HUDEP-2 (cell line): ENCODE measurements around the gene CSPG4.
"Not testable (repeated sequence)": the region's sequence is repeated elsewhere in the genome, so short reads cannot be mapped to it uniquely, and the experiment has no call there.

Source experiments
- DNase-seq, 76 experiments: peaks; one replicate each; lab custom pipeline; 2025; ENCODE audit not compliant: unreplicated experiment in 76 of 76; lab: John Stamatoyannopoulos, UW

Gene CSPG4

GRCh38 chr15:75692311-75692710, 20.3 kb downstream of the CSPG4 start:
- not testable (repeated sequence) for DNase-seq

DNA sequence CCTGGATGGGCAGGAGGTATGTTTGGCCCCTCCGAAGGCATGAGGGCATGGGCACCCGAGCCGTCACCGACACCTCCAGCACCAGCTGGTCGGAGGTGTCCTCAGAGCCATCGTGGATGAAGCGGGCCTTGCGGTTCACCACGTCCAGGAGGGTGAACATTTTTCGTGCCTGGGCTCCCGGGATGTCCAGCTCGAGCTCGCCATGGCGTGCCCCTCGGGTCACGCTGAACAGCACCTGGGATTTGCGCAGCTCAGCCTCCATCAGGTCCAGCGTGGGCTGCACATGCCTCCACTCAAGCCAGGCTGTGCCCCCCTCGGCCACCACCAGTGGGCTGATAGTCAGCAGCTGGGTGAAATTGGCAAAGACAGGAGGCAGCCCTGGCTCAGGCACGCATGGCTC, 23.2 kb downstream of the CSPG4 start:
- not testable (repeated sequence) for DNase-seq

DNA sequence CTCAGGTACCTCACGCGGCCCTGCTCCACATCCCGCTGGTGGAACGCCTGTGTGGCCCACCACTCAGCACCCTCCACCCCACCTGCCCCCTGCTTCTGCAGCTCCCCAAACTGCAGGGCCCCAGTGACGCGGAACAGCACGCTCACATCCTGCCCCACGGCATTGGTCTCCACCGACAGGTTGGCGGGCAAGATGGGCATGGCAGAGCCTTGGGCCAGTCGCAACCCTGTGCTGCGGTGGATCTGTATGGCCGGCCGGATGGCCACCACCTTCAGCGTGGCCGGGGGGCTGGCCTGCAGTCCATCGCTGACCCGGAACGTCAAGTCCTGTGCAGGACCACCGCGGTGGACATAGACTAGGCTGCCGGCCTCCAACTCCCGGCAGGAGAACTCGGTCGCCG, 23.8 kb downstream of the CSPG4 start:
- no peak for DNase-seq

GRCh38 chr15:75688278-75688557, 24.4 kb downstream of the CSPG4 start:
- no peak for DNase-seq

DNA sequence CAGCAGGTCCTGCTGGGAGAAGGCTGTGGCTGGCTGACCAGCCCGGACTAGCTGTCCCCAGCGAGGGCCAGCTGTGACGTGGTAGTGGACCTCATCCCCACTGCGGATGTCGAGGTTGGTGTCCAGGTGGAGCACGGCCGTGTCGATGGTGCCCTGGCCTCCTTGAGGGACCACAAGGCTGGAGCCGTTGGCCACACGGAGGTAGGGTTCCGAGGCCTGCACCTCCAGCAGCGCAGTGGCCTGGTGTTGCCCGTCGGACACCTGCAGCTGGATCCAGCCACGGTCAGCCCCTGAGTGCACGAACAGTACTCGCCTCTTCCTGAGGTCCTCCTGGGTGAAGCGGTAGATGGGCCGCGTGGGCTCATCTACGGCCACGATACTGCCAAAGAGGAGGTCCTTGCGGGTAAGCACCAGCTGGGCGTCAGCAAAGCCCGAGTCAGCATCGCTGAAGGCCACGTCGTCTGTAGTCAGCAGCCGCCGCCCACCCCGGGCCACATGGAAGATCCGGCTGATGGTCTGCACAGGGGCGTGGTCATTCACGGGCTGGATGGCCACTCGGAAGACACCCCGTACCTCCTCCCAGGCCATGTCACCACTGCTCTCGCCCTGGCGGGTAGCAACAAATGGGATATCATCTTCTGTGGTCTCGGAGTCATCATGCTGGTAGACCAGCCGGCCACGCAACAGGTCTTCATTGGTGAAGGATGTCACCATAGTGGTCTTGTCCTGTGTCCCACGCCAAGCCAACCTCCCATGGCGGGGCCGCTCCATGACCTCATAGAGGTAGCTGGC, 25.0 kb downstream of the CSPG4 start:
- no peak for DNase-seq

DNA sequence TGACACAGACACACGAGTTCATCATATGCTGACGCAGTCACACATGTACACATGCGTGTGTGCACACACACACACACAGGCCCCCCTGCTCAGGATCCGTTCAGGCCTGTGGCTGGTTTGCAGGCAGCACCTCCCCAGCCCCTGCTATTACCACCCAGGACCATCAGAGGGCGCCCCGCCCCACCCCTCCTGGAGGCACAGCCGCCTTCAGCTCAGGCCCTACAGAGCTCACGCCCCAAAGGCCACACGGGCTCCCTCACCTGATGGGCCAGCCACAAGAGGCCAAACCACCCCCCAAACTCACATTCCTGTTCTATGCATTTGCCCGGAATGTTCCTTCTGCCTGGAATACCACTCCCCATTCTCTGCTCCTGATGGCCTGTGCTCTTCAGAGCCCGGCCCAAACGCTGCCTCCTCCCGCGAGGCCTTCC, 26.4 kb downstream of the CSPG4 start:
- DNase-seq: peak in 67 of 76 experiments; percentile 1 to 86 (median 65)

- DNase-seq: no peak
Measured at GRCh38 chr15:75685195-75685594, 27.5 kb downstream of the CSPG4 start.

DNA sequence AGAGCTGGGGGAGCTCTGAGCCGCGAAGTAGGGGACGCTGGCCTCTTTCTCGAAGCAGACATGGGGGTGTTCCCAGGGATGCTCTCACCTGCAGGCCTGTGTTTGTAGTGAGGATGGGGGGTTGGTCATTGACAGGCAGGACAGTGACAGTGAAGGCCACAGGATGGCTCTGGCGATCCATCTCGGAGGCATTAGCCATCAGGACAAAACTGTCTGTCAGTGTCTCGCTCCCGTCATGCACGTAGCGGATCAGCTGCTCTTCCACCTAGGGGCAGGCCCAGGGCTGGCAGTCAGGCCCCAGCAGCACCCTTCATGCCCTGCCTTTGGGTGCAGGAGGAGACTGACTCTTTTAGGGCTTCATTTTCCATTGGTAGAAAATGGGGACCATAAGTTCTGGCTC, 28.0 kb downstream of the CSPG4 start:
- DNase-seq: no peak

GRCh38 chr15:75683646-75684312, 28.9 kb downstream of the CSPG4 start:
- DNase-seq: peak in 53 of 76 experiments; percentile 5 to 68 (median 42)

DNA sequence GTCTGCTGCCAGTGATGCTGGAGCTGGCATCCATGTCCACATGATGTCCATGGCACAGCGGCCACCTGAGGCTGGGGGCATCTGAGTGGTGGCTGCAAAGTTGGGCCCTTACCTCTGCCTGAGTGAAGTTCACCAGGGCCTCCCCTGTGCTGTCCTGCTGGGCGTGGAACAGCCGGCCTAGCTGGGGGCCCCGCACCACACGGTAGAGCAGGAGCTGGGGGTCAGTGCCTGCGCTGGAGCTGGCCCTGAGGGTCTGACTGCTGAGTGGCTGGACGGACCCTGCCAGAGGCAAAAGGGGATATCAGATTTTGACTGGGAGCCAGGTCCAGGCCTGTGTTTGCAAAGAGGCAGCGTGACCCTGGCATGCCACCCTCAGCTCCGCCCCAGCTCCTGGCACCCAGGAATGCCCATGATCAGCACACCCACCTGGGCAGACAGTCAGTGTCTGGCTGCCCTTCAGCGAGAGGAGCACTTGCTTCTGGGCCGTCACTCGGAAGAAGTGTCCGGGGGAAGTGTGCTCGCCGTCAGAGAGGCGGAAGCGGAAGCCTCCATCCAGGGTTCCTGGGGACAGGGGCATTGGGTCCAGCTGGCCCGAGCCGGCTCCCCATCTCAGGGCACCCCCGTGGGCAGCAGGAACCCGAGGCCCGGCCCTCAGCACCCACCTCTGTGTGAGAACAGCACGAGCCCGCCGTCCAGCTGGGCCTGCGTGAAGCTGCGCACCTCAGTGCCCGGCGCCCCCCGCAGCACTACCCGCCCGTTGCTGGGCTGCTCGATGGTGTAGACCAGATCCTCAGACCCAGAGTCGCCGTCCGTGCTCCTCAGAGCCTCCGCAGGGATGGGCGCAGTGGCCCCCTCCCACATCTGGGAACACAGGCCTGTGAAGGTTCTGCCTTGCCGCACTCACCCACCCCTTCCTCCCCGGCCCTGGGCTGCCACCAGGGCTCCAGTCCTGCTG, 30.2 kb downstream of the CSPG4 start:
- DNase-seq: no peak

DNA sequence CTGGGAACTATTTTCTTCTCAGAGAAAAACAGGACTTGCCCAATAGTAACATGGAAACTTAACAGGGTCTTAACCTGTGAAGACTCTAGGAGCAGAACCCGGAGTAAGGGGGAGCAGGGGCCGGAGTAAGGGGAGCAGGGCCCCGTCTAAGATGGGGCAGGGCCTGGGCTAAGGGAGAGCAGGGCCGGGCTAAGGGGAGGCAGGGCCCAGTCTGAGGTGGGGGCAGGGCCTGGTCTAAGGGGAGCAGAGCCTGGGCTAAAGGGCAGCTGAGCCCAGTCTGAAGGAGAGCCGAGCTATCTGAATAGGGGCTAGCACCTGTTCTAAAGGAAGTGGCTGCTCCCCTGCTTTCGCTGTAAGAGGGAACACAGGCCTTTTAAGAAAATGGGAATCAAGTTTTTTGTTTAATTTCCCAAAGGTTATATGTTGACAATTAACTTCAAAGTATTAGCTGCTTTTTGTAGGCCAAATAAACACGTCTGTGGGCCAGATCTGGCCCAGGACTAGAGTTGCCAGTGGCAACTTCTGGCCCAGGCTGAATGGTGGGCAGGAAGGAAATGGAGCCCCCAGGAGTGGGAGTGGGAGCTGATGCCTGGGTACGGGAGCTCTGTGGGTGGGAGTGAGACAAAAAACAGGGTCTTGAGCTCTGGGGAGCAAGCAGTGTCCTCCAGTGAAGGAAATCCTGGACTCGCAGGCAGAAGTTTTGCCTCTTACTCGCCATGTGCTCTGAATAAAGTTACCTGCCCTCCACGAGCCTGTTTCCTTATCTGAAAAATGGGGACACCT, 32.5 kb downstream of the CSPG4 start:
- DNase-seq: no peak

GRCh38 chr15:75678324-75678690, 34.3 kb downstream of the CSPG4 start:
- DNase-seq: not testable (repeated sequence)

DNA sequence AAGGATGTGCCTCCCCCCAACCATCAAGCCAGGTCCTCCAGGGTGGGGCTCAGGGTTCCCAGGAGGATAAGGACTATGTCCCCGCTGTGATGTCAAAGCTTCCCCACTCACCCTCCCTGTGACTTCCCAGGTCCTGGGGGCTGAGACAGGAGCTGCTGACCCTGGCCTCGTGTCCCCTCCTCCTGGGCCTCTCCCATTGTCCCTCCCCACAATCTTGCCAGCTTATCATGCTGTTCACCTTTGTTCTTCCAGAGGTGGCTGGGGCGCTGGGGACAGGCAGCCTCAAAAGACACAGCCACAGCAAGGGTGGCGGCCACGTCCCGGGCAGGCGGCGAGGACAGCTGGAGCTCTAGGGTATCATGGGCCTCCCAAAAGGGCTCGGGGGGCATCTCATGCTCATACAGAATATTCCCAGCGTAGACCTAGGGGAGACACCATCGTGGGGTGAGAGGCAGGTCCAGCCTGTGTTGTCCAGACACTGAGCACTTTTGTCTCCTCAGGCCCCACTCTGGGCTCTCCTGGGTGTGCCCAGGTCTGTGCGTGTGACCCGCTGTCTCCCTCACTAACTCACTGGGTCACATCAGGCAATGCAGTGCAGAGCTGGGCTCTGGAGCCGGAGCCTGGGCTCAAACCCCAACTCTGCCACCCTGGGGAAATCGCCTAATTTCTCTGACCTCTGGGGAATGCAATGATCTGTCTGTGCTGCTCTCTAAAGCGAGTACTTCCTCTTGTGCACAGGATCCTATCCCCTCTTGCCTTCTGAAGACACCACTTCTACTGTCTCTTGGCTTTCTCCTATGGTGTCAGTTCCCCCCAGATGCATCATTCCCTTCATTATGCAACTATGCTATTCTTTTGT, 35.0 kb downstream of the CSPG4 start:
- DNase-seq: no peak

DNA sequence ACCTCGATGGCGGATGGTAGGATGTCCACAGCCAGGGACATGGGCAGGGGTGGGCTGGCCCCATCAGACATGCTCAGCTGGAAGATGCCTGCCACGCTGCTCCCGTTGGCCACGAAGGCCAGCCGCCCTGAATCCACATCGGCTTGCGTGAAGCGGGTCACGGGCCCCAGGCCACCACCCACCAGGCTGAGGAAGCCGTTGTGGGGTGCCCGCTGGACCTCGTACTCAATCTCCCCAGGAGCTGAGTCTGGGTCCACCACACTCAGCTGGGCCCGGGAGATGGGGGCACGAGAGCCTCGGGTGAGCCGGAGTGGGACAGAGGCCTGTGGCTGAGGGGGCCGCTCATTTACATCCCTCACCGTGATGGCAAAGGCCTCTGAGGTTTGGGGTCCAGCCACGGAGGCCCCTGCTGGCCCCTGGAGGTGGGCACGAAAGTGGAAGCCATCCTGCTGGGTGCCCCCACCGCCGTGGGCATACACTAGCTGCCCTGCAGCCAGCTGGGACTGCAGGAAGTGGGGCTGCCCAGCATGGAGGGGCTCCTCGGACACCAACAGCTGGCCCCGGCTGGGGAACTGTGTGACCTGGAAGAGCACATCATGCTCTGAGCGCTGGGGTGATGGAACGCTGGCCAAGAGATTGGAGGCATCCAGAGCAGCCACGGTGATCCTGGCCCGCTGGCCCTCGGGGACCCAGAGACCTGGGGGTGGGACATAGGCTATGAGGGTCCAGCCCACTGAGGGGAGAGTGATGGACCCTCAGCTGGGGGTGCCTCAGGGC, 35.8 kb downstream of the CSPG4 start:
- no peak for DNase-seq

GRCh38 chr15:75675579-75676404, 36.9 kb downstream of the CSPG4 start:
- no peak for DNase-seq

DNA sequence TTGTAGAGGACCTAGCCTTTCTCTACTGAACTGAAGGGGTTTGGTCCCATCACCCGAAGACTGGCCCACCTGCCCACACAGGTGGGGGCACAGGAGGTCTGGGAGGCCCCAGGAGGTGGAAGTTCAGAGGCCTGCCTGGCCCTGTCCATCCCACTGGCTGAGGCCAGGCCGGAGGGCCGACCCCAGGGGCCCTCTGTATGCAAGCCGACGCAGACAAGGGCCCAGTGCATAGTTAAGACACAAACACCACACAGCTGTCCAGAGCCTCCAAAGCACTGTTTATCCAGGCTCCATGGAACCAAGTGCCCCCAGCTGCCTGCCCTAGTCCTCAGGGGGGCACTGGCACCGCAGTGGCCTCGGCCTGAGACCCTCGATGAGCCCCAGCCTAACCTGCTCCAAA, 38.3 kb downstream of the CSPG4 start:
- no peak for DNase-seq

DNA sequence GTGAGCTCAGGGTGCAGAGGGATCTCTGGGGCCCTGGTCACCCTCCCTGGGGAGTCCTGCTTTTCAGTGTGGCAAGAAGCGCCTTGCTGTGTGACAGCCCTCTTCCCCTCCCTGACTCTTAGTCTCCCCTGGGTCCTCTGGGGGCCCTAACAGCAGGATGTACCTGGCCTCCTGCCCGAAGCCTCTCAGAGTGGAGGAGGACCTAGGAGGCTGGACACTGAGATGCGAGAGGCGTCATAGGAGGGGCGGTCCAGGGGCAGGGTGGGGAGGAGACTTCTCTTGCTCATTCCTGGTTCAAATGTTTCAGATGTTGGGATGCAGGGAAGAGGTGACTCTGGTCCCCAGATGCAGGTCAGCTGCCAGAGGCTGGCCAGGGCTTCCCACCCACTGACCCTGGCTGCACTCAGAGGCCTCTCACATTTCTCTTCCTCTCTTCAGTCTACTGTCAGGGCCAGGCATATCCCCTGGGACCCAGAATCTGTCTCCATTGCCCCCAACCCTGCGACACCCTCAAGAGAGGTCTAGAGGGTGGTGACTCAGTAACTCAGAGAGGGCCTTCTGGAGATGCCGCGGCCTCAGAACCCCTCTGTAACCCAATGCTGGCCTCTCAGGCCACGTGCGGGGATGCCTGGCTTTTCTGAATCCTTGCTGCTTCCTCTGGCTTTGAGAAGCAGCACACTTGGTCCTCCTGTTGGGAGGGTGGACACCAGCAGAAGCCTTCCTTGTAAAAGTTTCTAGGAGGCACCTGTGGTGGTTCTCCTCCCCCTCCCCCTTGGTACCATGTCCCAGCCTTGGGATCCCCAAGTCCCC, 39.0 kb downstream of the CSPG4 start:
- DNase-seq: no peak
